HG02759 (cell line): ENCODE results near the gene ADGRL4.
"Not testable (repeated sequence)": the region's sequence is repeated elsewhere in the genome, so short reads cannot be mapped to it uniquely, and the experiment has no call there.

Experiments used
- ATAC-seq: cut with Tn5 transposase; IDR thresholded peaks from one replicate; pipeline ENCODE4 v1.9.1; 2021; ENCODE audit warnings: mild to moderate bottlenecking, moderate library complexity; ENCODE audit not compliant: unreplicated experiment

The ADGRL4 gene

DNA sequence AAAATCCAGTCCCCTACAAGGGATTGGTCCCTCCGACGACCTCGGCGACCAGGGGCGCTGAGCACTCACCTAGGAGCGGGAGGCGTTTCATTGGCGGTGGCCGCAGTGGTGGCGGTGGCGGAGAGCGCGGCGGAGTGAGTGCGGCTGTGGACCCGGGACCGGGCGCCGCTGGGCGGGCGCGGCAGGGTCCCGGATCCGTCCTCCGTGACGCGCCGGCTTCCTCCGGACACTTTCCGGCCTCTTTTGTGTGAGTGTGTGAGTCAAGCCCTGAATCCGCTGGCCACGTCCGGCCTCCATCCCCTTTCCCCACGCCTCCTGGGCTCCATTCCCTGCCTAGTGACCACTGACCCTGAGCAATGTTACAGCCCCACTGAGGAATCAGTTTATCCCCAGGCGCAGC lies at the start of gene ADGRL4:
TSS of gene ADGRL4 (minus strand) at position 167 of the 400 bp plus-strand sequence. CDS start at position 91, 76 bp downstream.
- no peak for ATAC-seq

DNA sequence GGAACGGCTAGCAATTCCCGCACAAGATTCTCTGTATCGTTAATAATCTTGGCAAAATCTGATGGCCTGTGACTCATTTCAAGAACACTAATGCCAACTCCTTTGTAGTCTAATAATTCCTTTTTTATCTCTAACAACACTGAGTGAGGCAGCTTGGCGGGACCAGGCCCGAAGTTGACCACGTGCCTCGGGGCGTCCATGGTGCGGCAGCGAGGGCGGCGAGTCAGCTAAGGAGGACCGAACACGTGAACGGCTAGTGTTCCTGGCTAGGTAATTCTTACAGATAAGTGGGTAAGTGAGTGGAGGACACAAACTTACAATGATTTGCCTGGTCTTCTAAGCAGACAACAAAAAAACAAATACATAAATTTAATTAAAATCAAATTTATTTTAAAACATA lies 49.3 kb upstream of the ADGRL4 start:
- ATAC-seq, result no peak

DNA sequence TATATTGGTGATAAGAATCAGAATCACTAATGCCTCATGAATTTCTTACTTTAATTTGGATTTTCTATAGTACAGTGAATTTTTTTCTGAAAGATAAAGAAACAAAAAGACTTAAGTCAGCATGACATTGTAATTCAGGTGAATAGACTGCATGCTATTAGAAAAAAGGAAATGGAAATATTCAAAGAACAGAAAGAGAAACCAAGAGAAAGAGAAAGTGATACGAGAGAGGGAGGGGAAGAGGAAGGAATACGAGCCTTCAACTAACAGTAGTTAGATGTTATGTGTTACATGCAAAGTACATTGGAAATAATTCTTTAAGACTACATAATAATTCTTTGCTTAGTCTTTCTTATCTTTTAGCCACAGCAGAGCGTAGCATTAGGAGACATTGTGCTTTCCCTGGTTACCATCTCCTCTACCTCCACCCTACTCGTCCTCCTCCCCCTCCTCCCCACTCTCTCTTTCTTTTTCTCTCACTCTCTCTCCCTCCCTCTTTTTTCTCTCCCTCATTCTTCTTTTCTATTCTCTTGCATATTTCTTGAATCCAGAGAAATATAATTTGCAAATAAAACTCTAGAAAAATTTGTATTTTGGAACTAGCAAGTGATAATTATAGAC lies 46.4 kb upstream of the ADGRL4 start:
- peak; percentile 99 for ATAC-seq

DNA sequence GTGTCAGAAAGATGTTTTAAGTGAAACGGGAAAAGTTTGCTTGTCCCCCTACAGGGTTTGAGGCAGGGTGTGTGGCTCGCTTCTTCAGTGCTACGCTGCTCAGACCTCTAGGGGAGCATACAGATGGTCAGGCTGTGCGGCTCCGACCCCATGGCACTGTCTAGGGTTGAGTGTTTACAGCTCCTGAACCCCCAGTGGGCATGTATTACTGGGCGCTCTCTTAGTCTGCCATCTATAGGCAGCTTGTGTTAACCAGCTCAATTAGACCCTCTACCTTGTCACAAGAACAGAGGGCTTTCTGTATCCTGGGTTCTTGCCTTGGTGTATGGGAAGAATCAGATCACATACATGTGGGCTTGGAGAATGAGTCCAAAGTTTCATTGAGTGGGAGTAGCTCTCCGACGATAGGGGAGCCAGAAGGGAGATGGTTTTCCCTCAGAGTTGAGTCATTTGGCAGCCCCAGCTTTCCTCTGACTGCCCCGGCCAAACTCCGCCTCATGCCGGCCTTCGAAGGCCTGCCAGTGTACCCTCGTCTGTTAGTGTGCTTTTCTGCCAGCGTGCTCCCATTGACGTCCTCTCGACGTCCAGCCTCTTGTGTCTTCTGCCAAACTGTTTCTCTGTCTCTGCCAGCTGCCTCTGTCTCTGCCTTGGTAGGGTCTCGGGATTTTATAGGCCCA lies 38.6 kb upstream of the ADGRL4 start:
- no peak for ATAC-seq

DNA sequence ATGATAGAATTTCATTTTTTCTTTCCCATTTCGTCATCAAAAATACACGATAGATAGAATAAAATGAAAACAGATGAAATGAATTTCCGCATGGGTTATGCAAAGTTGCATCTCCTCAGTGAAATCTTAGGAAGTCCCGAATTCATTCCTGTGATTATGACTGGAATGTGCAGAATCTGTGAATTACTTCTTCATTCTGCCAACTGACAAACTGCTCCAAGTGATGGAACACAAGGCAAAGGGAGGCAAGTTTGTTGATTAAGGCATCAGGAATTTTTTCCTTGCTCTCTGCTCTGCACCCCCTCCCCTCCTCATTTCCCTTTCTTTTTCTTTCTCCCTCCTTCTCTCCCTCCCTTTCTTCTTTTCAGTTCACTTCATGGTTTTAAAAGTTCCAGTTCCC lies 37.0 kb upstream of the ADGRL4 start:
- no peak for ATAC-seq

DNA sequence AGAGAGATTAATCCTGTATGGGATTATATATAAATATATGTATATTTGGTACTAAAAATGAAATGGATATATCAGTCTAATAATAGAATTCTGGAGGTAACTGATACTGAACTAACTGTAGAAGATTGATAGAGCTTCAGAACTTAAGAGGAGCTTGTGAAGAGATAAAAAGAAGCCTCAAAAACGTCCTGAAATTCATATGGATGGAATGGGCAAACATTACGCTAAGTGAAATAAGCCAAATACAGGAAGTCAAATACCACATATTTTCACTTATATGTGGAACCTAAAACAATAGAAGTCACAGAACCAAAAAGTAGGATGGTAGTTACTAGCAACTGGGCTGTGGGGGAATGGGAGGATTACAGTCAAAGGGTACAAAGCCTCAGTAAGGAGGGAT lies 36.0 kb upstream of the ADGRL4 start:
- no peak for ATAC-seq

DNA sequence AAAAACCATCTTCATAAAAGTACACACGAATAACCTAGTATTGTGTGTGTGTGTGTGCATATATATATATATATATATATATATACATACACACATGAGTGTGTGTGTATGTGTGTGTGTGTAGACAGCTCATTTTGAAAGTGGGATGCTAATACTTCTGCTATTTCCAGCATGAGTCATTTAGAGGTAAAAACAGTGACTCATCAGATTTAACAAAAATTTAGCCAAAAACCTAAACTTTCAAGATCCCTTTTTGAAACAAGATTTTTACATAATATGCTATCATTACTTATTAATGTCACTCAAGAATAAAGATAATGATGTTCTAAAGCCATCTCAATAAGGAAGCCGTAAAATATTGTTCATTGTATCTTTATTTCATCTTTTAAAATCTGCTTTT lies 35.6 kb upstream of the ADGRL4 start:
- peak; percentile 63 for ATAC-seq

DNA sequence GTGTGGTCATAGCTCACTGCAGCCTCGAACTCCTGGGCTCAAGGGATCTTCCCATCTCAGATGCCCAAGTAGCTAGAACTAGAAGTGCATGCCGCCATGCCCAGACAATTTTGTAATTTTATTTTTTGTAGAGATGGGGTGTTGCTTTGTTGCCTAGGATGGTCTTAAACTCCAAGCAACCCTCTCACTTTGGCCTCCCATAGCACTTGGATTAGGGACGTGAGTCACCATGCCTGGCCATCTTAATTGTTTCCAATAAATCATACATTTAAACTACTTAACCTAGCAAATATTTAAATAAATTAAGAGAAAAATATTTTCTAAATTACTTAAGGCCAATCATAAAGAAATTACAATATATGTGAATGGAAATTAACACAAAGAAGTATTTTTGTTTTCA lies 35.1 kb upstream of the ADGRL4 start:
- ATAC-seq, result no peak

DNA sequence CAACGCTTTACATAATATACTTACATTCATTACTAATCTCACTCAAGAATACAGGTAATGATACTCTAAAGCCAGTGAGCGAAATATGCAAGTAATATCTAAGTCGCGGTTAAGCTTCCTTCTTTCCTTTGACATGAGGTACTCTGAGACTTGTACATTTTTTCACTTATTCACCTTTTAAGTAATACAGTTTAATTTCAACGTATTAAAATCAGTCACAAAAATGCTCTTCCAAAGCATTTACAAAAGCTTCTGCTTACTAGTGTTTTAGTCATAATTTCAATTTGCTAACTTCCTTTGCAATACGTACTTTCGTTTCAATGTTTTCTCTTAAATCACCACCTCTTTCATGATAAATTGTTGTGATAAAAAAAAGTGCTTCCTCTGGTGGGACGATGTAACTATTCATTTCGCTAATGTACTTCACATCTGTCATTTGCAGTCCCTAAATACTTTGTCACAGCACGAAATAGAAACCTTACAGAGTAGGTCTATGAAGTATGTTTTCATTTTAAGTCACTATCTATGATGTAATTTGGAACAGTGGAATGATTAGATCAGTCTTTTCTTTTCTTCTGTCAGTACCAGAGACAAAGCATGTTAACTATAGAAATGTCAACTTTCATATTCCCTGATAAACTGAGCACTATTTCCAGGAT lies 34.0 kb upstream of the ADGRL4 start:
- peak; percentile 86 for ATAC-seq

DNA sequence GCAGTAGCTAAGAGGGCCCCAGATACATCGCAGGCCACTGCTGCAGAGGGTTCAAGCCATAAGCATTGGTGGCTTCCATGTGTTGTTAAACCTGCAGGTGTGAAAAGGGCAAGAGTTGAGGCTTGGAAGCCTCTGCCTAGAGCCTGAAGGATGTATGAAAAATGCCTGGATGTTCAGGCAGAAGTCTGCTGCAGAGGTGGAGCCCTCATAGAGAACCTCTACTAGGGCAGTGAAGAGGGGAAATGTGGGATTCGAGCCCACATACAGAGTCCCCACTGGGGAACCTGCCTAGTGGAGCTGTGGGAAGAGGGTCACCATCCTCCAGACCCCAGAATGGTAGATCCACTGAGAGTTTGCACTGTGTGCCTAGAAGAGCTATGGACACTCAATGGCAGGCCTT lies 30.6 kb upstream of the ADGRL4 start:
- ATAC-seq, result no peak

DNA sequence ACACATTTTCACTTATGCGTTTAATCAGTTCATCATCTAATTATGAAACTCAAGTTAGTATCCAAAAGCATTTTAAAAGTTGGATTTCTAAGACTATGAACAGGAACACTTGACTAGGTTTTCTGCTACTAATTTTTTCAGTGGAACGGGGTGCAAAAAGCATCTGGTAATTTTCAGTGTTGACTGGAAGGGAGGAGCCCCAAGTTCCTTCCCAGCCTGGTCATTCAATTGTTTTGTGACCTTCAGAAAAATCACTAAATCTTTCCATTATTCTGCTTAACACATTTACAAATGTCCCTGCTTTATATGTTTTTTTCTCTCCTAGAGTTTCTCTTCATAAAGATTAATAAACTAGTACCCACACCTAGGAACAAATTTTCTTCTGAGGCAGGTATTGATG lies 6.0 kb upstream of the ADGRL4 start:
- no peak for ATAC-seq

DNA sequence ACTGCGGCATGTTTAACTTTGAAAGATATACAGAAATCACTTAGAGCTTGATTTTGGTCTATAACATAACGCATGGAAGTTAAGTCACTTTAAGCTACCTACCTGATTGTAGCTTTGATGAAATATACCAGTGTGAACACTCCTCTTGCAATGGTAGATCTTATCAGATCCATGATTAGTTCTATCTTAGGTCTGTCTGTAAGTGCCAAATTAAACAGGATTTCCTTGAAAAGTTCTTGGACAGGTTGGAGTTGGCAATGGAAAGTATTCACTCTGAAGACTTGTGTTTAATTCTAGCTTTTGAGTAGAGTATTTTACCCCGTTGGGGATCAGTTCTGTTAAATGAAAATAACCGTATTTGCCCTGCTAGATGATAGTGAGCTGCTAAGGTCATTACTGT lies 4.1 kb upstream of the ADGRL4 start:
- ATAC-seq, result no peak

DNA sequence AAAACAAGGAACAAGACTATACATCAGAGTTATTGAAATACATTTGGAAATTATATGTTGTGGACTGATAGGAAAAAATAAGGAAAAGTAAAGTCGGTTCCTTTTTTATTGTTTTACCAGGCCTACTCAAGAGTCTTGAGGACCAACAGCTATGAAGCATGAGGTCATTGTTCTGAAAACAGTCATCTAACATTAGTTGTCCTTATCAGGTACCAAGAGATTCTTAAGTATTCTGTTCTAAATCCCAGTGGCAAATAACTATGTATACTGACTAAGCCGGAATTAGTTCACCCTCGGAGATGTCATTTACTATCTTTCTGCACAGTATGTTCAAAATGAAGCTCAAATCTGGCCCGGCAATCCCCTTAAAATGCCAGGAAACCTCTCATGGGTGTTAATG lies 585 bp downstream of the ADGRL4 start:
- ATAC-seq, result no peak

DNA sequence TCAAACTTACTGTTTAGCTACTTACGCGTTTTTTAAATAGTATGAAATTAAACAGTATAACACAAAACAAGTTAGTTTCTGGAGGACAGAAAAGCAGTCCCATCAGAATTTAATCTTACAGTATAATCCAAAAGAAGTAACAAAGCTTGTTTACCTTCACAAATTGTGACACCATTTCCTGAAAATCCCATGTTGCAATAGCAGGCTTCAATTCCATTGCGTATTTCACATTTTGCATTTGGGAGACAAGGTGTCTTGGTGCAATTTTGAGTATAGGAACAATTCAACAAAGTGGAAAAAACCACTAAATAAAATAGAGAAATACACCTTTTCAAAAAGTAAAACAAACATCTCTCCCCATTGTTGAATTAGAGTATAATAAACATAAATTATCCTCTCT lies 1.6 kb downstream of the ADGRL4 start:
- ATAC-seq, result no peak

DNA sequence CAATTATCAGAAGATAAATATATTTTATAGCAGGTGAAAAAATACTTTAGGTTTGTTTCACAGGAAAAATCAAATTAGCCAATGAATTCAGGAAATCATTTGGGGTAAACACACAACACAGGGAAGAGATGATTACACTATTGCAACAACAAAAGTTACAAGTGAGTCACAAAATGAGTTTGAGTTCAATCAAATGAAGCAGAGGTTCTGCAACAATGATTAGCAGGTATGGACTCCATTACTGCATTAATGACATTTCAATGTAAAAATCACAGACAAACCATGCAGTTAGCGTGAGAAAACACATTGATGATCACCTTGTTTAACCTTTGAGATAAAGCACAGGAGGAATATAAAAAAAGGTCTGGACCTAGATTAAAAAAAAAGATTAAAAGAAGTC lies 9.7 kb downstream of the ADGRL4 start:
- ATAC-seq, result no peak

DNA sequence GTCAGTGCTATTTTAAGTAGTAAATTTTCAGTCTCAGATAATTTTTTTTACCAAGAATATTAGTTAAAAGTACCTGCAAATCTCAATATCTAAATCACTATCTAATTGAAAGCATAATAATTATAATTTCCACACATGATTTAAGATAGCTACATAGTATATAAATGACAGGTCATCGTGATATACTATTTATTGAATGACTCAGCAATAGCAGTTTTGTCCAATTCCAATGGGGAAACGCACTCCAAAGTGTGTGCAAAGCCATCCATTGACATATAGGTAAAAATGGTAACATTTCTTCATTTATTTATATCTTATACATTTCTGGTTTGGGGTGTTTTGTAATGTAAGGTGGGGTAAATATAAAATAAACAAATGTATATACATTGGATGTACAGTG lies 19.5 kb downstream of the ADGRL4 start:
- ATAC-seq, result no peak

DNA sequence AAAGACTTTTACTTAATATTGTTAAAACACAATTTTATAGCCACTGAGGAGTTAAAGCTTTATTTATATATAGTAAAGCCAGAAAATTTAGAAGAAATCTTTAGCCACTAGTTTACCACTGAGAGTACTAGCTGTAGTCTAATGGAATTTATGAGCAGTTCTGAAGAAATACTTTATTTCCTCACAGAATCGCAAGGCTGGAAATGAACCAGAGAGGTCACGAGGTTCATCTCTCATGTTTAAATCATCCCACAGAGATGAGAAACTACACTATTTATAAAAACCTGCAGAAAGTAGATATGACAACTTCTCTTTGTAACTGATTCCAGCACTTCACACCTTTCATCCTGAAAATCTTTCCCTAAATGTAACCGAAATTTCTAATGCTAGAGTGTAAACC lies 26.0 kb downstream of the ADGRL4 start:
- ATAC-seq, result no peak

DNA sequence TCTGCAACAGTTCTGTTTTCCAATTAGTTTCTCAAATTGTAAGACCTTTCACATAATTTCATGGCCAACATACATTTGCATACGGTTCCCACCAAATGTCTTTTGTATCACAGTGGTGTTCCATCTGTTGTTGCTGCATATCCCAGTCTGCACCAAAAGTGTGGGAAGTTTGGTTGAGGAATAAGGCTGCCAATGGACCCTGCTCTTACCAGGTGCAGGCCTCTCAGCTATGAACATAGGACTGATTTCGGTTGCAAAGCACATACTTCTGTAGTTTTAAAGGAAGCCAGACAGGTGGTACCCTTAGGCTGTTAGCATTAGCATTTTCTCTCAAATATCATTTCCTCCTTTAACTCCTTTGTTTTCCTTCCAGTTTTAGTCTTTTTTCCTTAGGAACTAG lies 33.8 kb downstream of the ADGRL4 start:
- ATAC-seq, result no peak

DNA sequence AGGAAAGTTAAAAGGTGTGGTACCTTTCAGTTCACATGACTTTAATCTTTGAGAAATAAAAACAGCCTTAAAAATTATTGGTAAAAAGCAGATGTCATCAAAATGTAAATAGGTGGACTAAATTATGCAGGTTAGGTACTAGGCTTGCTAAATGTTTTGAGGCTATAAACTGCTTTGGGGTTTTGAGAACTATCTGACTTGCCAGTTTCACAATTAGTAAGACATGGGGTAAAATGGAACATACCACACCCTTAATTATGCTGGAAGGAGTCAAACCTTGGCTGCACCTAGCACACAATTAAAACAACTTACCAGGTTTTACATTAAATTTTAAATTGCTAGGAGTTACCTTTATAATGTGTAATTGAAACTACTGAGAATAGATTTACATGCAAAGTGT lies 39.4 kb downstream of the ADGRL4 start:
- not testable (repeated sequence) for ATAC-seq

DNA sequence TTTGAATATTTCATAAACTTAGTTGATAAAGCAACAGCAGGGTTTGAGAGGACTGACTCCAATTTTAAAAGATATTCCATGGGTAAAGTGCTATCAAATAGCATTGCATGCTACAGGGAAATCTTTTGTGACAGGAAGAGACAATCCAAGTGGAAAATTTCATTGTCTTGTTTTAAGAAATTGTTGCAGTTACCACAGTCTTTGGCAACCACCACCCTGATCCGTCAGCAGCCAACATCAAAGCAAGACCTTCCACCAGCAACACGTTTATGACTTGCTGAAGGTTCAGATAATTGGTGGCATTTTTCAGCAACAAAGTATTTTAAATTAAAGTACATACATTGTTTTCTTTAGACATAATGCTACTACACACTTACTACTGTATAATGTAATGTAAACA lies 47.8 kb downstream of the ADGRL4 start:
- no peak for ATAC-seq

DNA sequence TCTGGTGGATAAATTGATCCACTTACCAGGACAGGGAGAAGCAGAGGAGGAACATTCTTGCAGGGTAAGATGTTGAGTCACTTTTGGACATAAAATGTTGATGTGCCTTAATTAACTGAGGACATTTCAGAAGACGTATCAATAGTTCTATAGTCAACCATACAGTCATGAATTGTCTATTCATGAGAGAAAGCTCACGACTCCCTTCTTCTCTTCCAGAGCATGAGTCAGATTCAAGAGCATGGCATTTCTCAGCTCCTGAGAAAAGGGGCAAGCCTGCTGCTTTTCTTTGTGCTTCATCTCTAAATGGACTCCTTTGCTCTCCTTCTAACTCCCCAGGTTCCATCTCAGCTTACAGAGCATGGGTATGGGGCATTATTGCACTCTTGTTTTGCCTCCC lies 55.7 kb downstream of the ADGRL4 start:
- no peak for ATAC-seq

DNA sequence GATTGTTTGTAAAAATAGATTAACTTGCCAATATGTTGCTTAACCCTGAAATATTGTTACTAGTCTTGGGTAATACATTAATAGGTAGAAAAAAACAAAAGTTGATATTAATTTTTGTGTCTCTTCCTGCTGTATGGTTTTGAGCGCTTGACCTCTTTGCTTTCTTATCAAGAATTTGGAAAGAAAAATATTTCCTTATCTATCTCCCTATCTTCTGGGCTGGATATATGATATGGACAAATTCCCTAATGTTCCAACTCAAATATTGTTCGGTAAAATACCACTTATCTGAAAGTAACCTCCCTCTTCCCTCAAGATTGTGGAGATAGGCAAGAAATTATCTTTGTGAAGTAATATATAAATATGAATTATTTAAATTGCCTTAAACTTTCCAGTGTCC lies 57.3 kb downstream of the ADGRL4 start:
- no peak for ATAC-seq
